Astrocyte (in vitro differentiated cells and primary cell): ENCODE data around the gene IGSF21. TPM values are rescaled to one million over a fixed set of nuclear protein-coding genes. Genes with fewer than 3 reads are reported as not detected.

ENCODE experiments used
- DNase-seq: peaks from one replicate; pipeline ENCODE4 v3.0.0-alpha.2; 2010; ENCODE audit warnings: low read depth
- FAIRE-seq: peaks from 2 replicates; lab custom pipeline; 2011; peaks lifted over from hg19 to GRCh38; lab: Jason Lieb, UNC
- H2AFZ ChIP-seq: 2 replicates; pipeline ENCODE4 v1.6.0; 2012; ENCODE audit warnings: low read depth, low read length, inconsistent platforms
- H3K27ac ChIP-seq: 2 replicates; pipeline ENCODE4 v1.5.1; 2011; ENCODE audit warnings: low read depth, low read length, inconsistent platforms
- H3K27me3 ChIP-seq: 2 replicates; pipeline ENCODE4 v1.6.0; 2011; ENCODE audit warnings: low read length, inconsistent platforms; ENCODE audit not compliant: insufficient read depth
- H3K36me3 ChIP-seq: 2 replicates; pipeline ENCODE4 v1.5.1; 2011; ENCODE audit warnings: low read length, inconsistent platforms; ENCODE audit not compliant: insufficient read depth
- H3K4me1 ChIP-seq: 2 replicates; pipeline ENCODE4 v1.5.1; 2011; ENCODE audit warnings: low read length, inconsistent platforms; ENCODE audit not compliant: insufficient read depth
- H3K4me2 ChIP-seq: 2 replicates; pipeline ENCODE4 v1.6.0; 2012; ENCODE audit warnings: low read length, inconsistent platforms
- H3K4me3 ChIP-seq: 2 replicates; pipeline ENCODE4 v1.5.1; 2011; ENCODE audit warnings: low read depth, mild to moderate bottlenecking, low read length, inconsistent platforms; ENCODE audit not compliant: insufficient read depth
- H3K79me2 ChIP-seq: 2 replicates; pipeline ENCODE4 v1.6.0; 2012; ENCODE audit warnings: mild to moderate bottlenecking, low read length, inconsistent platforms; ENCODE audit not compliant: insufficient read depth
- H3K9ac ChIP-seq: 2 replicates; pipeline ENCODE4 v1.6.0; 2012; ENCODE audit warnings: mild to moderate bottlenecking, low read length, inconsistent platforms
- H3K9me3 ChIP-seq: 2 replicates; pipeline ENCODE4 v1.5.1; 2012; ENCODE audit warnings: low read depth, mild to moderate bottlenecking, low read length, inconsistent platforms; ENCODE audit not compliant: insufficient read depth
- H4K20me1 ChIP-seq: 2 replicates; pipeline ENCODE4 v1.6.0; 2012; ENCODE audit warnings: low read length, inconsistent platforms; ENCODE audit not compliant: insufficient read depth
- H3K27ac Mint-ChIP-seq: one replicate; pipeline ENCODE4 v1.8.0; 2021; ENCODE audit warnings: mild to moderate bottlenecking, mixed read lengths; ENCODE audit not compliant: unreplicated experiment
- H3K27me3 Mint-ChIP-seq: one replicate; pipeline ENCODE4 v1.8.0; 2021; ENCODE audit warnings: low read depth, mixed read lengths; ENCODE audit not compliant: unreplicated experiment
- H3K36me3 Mint-ChIP-seq: one replicate; pipeline ENCODE4 v1.8.0; 2021; ENCODE audit warnings: low read depth, mixed read lengths; ENCODE audit not compliant: unreplicated experiment
- H3K4me1 Mint-ChIP-seq: one replicate; pipeline ENCODE4 v1.8.0; 2021; ENCODE audit warnings: low read depth, mixed read lengths; ENCODE audit not compliant: unreplicated experiment
- H3K4me3 Mint-ChIP-seq: one replicate; pipeline ENCODE4 v1.8.0; 2021; ENCODE audit warnings: mild to moderate bottlenecking, moderate library complexity, mixed read lengths; ENCODE audit not compliant: unreplicated experiment
- H3K9me3 Mint-ChIP-seq: one replicate; pipeline ENCODE4 v1.8.0; 2021; ENCODE audit warnings: mild to moderate bottlenecking, mixed read lengths; ENCODE audit not compliant: unreplicated experiment
- EZH2 ChIP-seq: IDR thresholded peaks from 2 replicates; pipeline ENCODE4 v1.6.1; 2012; ENCODE audit warnings: mild to moderate bottlenecking, low read length, inconsistent platforms; ENCODE audit not compliant: insufficient read depth
- total RNA-seq: library from RNA; stranded (reverse); gene quantifications from 2 replicates; pipeline ENCODE4 v1.2.1, GENCODE V29; 2021
- TF ChIP-seq, protein P1 (sequence below): IDR thresholded peaks from 2 replicates; pipeline ENCODE4 v1.5.1; 2011; ENCODE audit warnings: low read depth, mild to moderate bottlenecking, inconsistent platforms, low read length, moderate library complexity; ENCODE audit not compliant: insufficient read depth

The IGSF21 gene
- total RNA-seq, 1 donor from 2014 or later = not detected

DNA sequence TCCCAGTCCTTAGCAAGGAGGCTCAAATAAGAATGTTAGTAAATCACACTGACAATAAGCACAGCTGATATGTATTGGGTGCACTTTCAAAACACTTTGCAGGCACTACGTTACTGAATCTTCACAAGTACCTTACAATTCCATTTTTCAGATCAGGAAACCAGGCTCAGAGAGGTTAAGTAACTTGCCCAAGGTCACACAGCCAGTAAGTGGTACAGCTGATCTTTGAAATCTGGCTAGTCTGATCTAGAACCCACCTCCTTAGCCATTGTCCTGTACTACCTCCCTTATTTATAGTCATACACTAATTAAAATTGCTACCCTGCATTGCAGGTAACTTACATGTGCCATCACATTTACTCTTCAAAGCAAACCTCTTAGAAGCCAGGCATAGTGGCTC, 251.0 kb downstream of the IGSF21 start:
- Histone ChIP-seq H3K36me3 (no peaks in the 10 kb centered on the region), H3K9ac (no peak overlapping the region), H3K4me1 (no peaks in the 10 kb centered on the region), H3K79me2 (no peaks in the 10 kb centered on the region), H2AFZ (no peak overlapping the region), H3K4me2 (no peak overlapping the region), H3K27me3 (no peaks in the 10 kb centered on the region), H3K9me3 (no peaks in the 10 kb centered on the region), H3K27ac (no peak overlapping the region), H4K20me1 (no peaks in the 10 kb centered on the region), H3K4me3 (no peak overlapping the region)
- peaks cover 51% of the 10 kb centered on the region for H3K27me3 Mint-ChIP-seq
- no peak overlapping the region for H3K4me3 Mint-ChIP-seq
- H3K27ac Mint-ChIP-seq = no peak overlapping the region
- H3K36me3 Mint-ChIP-seq = no peaks in the 10 kb centered on the region
- H3K9me3 Mint-ChIP-seq = no peaks in the 10 kb centered on the region
- TF ChIP-seq, protein P1, sequence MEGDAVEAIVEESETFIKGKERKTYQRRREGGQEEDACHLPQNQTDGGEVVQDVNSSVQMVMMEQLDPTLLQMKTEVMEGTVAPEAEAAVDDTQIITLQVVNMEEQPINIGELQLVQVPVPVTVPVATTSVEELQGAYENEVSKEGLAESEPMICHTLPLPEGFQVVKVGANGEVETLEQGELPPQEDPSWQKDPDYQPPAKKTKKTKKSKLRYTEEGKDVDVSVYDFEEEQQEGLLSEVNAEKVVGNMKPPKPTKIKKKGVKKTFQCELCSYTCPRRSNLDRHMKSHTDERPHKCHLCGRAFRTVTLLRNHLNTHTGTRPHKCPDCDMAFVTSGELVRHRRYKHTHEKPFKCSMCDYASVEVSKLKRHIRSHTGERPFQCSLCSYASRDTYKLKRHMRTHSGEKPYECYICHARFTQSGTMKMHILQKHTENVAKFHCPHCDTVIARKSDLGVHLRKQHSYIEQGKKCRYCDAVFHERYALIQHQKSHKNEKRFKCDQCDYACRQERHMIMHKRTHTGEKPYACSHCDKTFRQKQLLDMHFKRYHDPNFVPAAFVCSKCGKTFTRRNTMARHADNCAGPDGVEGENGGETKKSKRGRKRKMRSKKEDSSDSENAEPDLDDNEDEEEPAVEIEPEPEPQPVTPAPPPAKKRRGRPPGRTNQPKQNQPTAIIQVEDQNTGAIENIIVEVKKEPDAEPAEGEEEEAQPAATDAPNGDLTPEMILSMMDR = no peak
- no peak for TF ChIP-seq EZH2
- no peak for DNase-seq
- no peak for FAIRE-seq
- H3K4me1 Mint-ChIP-seq = no peaks in the 10 kb centered on the region

- DNase-seq (no peak), FAIRE-seq (no peak)
- TF ChIP-seq, protein P1 = no peak
- no peak for TF ChIP-seq EZH2
- Mint-ChIP-seq H3K27ac (no peak overlapping the region), H3K27me3 (peaks cover 50% of the 10 kb centered on the region), H3K4me1 (no peaks in the 10 kb centered on the region), H3K36me3 (no peaks in the 10 kb centered on the region), H3K9me3 (peaks cover 4% of the 10 kb centered on the region), H3K4me3 (no peak overlapping the region)
- no peaks in the 10 kb centered on the region for H3K27me3 ChIP-seq
- H3K4me1 ChIP-seq = no peaks in the 10 kb centered on the region
- no peak overlapping the region for H3K4me2 ChIP-seq
- H3K27ac ChIP-seq = no peak overlapping the region
- H2AFZ ChIP-seq = no peak overlapping the region
- H3K79me2 ChIP-seq = no peaks in the 10 kb centered on the region
- no peaks in the 10 kb centered on the region for H4K20me1 ChIP-seq
- no peak overlapping the region for H3K4me3 ChIP-seq
- no peak overlapping the region for H3K9ac ChIP-seq
- no peaks in the 10 kb centered on the region for H3K36me3 ChIP-seq
- H3K9me3 ChIP-seq = no peaks in the 10 kb centered on the region
Measured at GRCh38 chr1:18360251-18360650, 252.7 kb downstream of the IGSF21 start.

- H3K4me1 Mint-ChIP-seq = no peaks in the 10 kb centered on the region
- H3K36me3 Mint-ChIP-seq = no peaks in the 10 kb centered on the region
- peaks cover 51% of the 10 kb centered on the region for H3K27me3 Mint-ChIP-seq
- Histone ChIP-seq H4K20me1 (no peaks in the 10 kb centered on the region), H3K4me2 (no peak overlapping the region), H3K27me3 (no peaks in the 10 kb centered on the region), H3K27ac (no peak overlapping the region), H3K79me2 (no peaks in the 10 kb centered on the region), H3K9me3 (no peaks in the 10 kb centered on the region), H3K4me1 (no peaks in the 10 kb centered on the region), H2AFZ (no peak overlapping the region), H3K36me3 (no peaks in the 10 kb centered on the region), H3K4me3 (no peak overlapping the region), H3K9ac (no peak overlapping the region)
- no peak for TF ChIP-seq EZH2
- TF ChIP-seq, protein P1 = no peak
- H3K4me3 Mint-ChIP-seq = no peak overlapping the region
- DNase-seq = no peak
- H3K9me3 Mint-ChIP-seq = peaks cover 18% of the 10 kb centered on the region
- no peak for FAIRE-seq
- no peak overlapping the region for H3K27ac Mint-ChIP-seq
Measured at GRCh38 chr1:18362150-18362549, 254.6 kb downstream of the IGSF21 start.
